Right lobe of liver (tissue), 4 donors: Measurements from ENCODE around the gene MREG.

Source experiments
- POLR2A ChIP-seq: fragments of 450-650 bp; IDR thresholded peaks from one replicate; pipeline ENCODE4 v1.6.1; 2017; ENCODE audit warnings: antibody characterized with exemption, mild to moderate bottlenecking
- TF ChIP-seq, protein P1 (sequence below), 4 donors: fragments of 200-600 bp in 3 of 4; fragments of 450-650 bp in 1 of 4; IDR thresholded peaks; one replicate each; pipeline versions ENCODE4 v1.5.1 to v1.8.0; 2016 to 2022; ENCODE audit warnings: antibody characterized with exemption in 4 of 4, mild to moderate bottlenecking in 2 of 4
- donor health status: DM: no; HTN: no; CAD: no.
- donor health status: DM: no; HTN: no; CAD: no.
- donor health status: DM: no; HTN: yes; CAD: no.

DNA sequence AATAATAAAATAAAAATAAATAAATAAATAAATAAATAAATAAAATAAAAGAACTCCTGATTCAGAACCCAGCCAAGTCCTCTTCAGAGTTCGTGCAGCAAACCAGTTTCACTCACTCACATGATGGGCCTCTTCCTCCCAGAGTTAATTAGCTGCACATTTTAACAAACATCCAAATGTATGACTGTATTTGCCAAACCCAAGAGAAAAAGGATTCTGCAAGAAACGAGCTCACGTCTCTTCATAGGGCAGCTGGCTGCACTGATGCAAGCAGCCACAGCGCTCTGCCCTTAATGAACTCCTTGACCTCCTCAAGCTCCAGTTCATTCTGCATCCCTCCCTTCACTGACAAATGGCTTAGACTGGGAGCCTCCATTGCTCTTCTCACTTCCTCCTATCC lies 55.1 kb downstream of the MREG start:
- TF ChIP-seq, protein P1, sequence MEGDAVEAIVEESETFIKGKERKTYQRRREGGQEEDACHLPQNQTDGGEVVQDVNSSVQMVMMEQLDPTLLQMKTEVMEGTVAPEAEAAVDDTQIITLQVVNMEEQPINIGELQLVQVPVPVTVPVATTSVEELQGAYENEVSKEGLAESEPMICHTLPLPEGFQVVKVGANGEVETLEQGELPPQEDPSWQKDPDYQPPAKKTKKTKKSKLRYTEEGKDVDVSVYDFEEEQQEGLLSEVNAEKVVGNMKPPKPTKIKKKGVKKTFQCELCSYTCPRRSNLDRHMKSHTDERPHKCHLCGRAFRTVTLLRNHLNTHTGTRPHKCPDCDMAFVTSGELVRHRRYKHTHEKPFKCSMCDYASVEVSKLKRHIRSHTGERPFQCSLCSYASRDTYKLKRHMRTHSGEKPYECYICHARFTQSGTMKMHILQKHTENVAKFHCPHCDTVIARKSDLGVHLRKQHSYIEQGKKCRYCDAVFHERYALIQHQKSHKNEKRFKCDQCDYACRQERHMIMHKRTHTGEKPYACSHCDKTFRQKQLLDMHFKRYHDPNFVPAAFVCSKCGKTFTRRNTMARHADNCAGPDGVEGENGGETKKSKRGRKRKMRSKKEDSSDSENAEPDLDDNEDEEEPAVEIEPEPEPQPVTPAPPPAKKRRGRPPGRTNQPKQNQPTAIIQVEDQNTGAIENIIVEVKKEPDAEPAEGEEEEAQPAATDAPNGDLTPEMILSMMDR (IDR thresholded peaks at IDR 0.05): no peak
- no peak for TF ChIP-seq POLR2A
